SK-N-SH (cell line): ENCODE measurements around the gene CHST10. TPM values are rescaled to one million over a fixed set of nuclear protein-coding genes. Genes with fewer than 3 reads are reported as not detected.

ENCODE experiments used
- CTCF ChIA-PET: fragments of 300-600, 350-600 bp; formaldehyde crosslinking; extraction: SDS; loops from one replicate; lab custom pipeline; 2021; lab: Yijun Ruan, JAX
- POLR2A ChIA-PET: fragments of 350-600 bp; sonication (Branson Sonifier 250); formaldehyde crosslinking; extraction: SDS; loops from one replicate; lab custom pipeline; 2020; ENCODE audit warnings: antibody characterized with exemption, inconsistent platforms; lab: Yijun Ruan, JAX
- DNase-seq: peaks from one replicate; pipeline ENCODE4 v3.0.0; 2012
- H2AFZ ChIP-seq: fragments of 200-600 bp; sonication (generic); 2 replicates; pipeline ENCODE4 v1.8.1; 2016; ENCODE audit warnings: antibody characterized with exemption, mild to moderate bottlenecking, low read depth
- H3F3A ChIP-seq: fragments of 200-600 bp; sonication (generic); replicated peaks from 2 replicates; pipeline ENCODE3; 2016; ENCODE audit warnings: antibody characterized with exemption, mild to moderate bottlenecking; ENCODE audit not compliant: insufficient read depth
- H3K27ac ChIP-seq, 2 experiments: fragments of 200-500 bp in 1 of 2; fragments of 200-600 bp in 1 of 2; sonication (Bioruptor generic) in 1 of 2; sonication (generic), shearing (Covaris generic) in 1 of 2; 2 replicates each; pipeline versions ENCODE4 v1.5.1 to v1.6.1; 2014 to 2016; ENCODE audit warnings: low read depth in 2 of 2, inconsistent platforms in 1 of 2, low read length in 1 of 2, mild to moderate bottlenecking in 1 of 2, mixed read lengths in 1 of 2
- H3K27me3 ChIP-seq: fragments of 200-600 bp; sonication (generic), shearing (Covaris generic); 2 replicates; pipeline ENCODE4 v1.6.1; 2016; ENCODE audit warnings: mixed run types; ENCODE audit not compliant: insufficient read depth
- H3K36me3 ChIP-seq, 2 experiments: fragments of 200-500 bp in 1 of 2; fragments of 200-600 bp in 1 of 2; sonication (Bioruptor generic) in 1 of 2; sonication (generic) in 1 of 2; replicated peaks in 1 of 2; 2 replicates each; pipeline versions ENCODE3 to v1.5.1; 2014 to 2016; ENCODE audit warnings: low read length in 1 of 2, mild to moderate bottlenecking in 1 of 2; ENCODE audit not compliant: insufficient read depth in 2 of 2, control insufficient read depth in 1 of 2
- H3K4me1 ChIP-seq, 2 experiments: fragments of 200-500 bp in 1 of 2; fragments of 200-600 bp in 1 of 2; sonication (Bioruptor generic) in 1 of 2; sonication (generic), shearing (Covaris generic) in 1 of 2; 2 replicates each; pipeline versions ENCODE4 v1.5.1 to v1.6.1; 2014 to 2016; ENCODE audit warnings: low read depth in 1 of 2, low read length in 1 of 2, mixed run types in 1 of 2; ENCODE audit not compliant: insufficient read depth in 2 of 2, control insufficient read depth in 1 of 2
- H3K4me2 ChIP-seq: fragments of 200-600 bp; sonication (generic), shearing (Covaris generic); 2 replicates; pipeline ENCODE4 v1.6.1; 2017; ENCODE audit warnings: mixed run types
- H3K4me3 ChIP-seq, 2 experiments: fragments of 200-500 bp in 1 of 2; fragments of 200-600 bp in 1 of 2; sonication (Bioruptor generic) in 1 of 2; sonication (generic), shearing (Covaris generic) in 1 of 2; 2 replicates each; pipeline versions ENCODE4 v1.5.1 to v1.8.1; 2014 to 2016; ENCODE audit warnings: low read depth in 2 of 2, inconsistent platforms in 1 of 2, low read length in 1 of 2, mild to moderate bottlenecking in 1 of 2, mixed read lengths in 1 of 2, moderate library complexity in 1 of 2
- H3K79me2 ChIP-seq: fragments of 200-600 bp; sonication (generic); 2 replicates; pipeline ENCODE4 v1.8.1; 2017; ENCODE audit warnings: mild to moderate bottlenecking; ENCODE audit not compliant: insufficient read depth
- H3K9ac ChIP-seq: fragments of 200-600 bp; sonication (generic); 2 replicates; pipeline ENCODE4 v1.6.1; 2017; ENCODE audit warnings: mixed run types
- H3K9me2 ChIP-seq: fragments of 200-600 bp; sonication (generic); 2 replicates; pipeline ENCODE4 v1.6.1; 2017; ENCODE audit warnings: mixed run types
- H3K9me3 ChIP-seq: fragments of 200-600 bp; sonication (generic); 2 replicates; pipeline ENCODE4 v1.6.1; 2017; ENCODE audit warnings: mixed run types, mild to moderate bottlenecking, moderate library complexity
- H4K20me1 ChIP-seq: fragments of 200-600 bp; sonication (generic); 2 replicates; pipeline ENCODE4 v1.6.1; 2017; ENCODE audit warnings: mild to moderate bottlenecking, mixed run types; ENCODE audit not compliant: insufficient read depth
- CHD2 ChIP-seq: fragments of 150-350 bp; IDR thresholded peaks from 2 replicates; pipeline ENCODE4 v1.6.1; 2018; ENCODE audit warnings: low read length; ENCODE audit not compliant: partially characterized antibody
- EP300 ChIP-seq, 2 experiments: IDR thresholded peaks; 2 replicates each; pipeline versions ENCODE4 v1.4.0 to v1.6.1; 2012; ENCODE audit warnings: borderline replicate concordance in 1 of 2, low read depth in 1 of 2, low read length in 1 of 2
- EZH2phosphoT487 ChIP-seq: fragments of 200-600 bp; sonication (generic); IDR thresholded peaks from 2 replicates; pipeline ENCODE4 v1.6.1; 2017; ENCODE audit warnings: low read depth, mixed run types, mild to moderate bottlenecking, antibody characterized with exemption, moderate library complexity, borderline replicate concordance
- FOSL2 ChIP-seq: IDR thresholded peaks from 2 replicates; pipeline ENCODE4 v1.4.0; 2012; ENCODE audit warnings: low read depth, mild to moderate bottlenecking, moderate library complexity, borderline replicate concordance
- FOXJ3 ChIP-seq: sonication (generic); formaldehyde crosslinking; IDR thresholded peaks from 2 replicates; pipeline ENCODE4 v1.5.1; 2020; ENCODE audit warnings: mild to moderate bottlenecking, missing genetic modification reagents
- FOXM1 ChIP-seq: IDR thresholded peaks from 2 replicates; pipeline ENCODE4 v1.4.0; 2012; ENCODE audit warnings: low read depth, mild to moderate bottlenecking
- GABPA ChIP-seq: IDR thresholded peaks from 2 replicates; pipeline ENCODE4 v1.4.0; 2012; ENCODE audit warnings: low read depth, mild to moderate bottlenecking
- GATA2 ChIP-seq: sonication (generic); formaldehyde crosslinking; IDR thresholded peaks from 2 replicates; pipeline ENCODE4 v1.5.0; 2020; ENCODE audit warnings: mild to moderate bottlenecking, missing genetic modification reagents
- IRF3 ChIP-seq: fragments of 150-350 bp; IDR thresholded peaks from 2 replicates; pipeline ENCODE4 v1.6.1; 2016; ENCODE audit warnings: mild to moderate bottlenecking, low read depth, low read length
- MAX ChIP-seq: IDR thresholded peaks from 2 replicates; pipeline ENCODE4 v1.4.0; 2012; ENCODE audit warnings: low read depth
- MEF2A ChIP-seq: IDR thresholded peaks from 2 replicates; pipeline ENCODE4 v1.4.0; 2012; ENCODE audit warnings: low read depth, borderline replicate concordance
- NFIC ChIP-seq: IDR thresholded peaks from 2 replicates; pipeline ENCODE4 v1.4.0; 2012; ENCODE audit warnings: borderline replicate concordance
- PBX3 ChIP-seq: IDR thresholded peaks from 2 replicates; pipeline ENCODE4; 2012
- POLR2AphosphoS5 ChIP-seq: IDR thresholded peaks from 2 replicates; pipeline ENCODE4 v1.6.1; 2012; ENCODE audit warnings: low read depth, low read length
- RCOR1 ChIP-seq: fragments of 150-350 bp; IDR thresholded peaks from 2 replicates; pipeline ENCODE4 v1.6.1; 2017; ENCODE audit warnings: antibody characterized with exemption, low read length
- REST ChIP-seq: IDR thresholded peaks from 2 replicates; pipeline ENCODE4 v1.6.1; 2012; ENCODE audit warnings: mild to moderate bottlenecking, low read depth, low read length, moderate library complexity
- RFX5 ChIP-seq: IDR thresholded peaks from 2 replicates; pipeline ENCODE4 v1.6.1; 2012; ENCODE audit warnings: mild to moderate bottlenecking, improper control_type of control experiment, low read length
- SIN3A ChIP-seq: IDR thresholded peaks from 2 replicates; pipeline ENCODE4 v1.6.1; 2012; ENCODE audit warnings: low read depth, mild to moderate bottlenecking, low read length, moderate library complexity, borderline replicate concordance
- SMC3 ChIP-seq: IDR thresholded peaks from 2 replicates; pipeline ENCODE4 v1.6.1; 2012; ENCODE audit warnings: low read depth, low read length, improper control_type of control experiment
- TCF12 ChIP-seq: IDR thresholded peaks from 2 replicates; pipeline ENCODE4 v1.4.0; 2012
- TEAD4 ChIP-seq: IDR thresholded peaks from 2 replicates; pipeline ENCODE4 v1.4.0; 2012; ENCODE audit warnings: mild to moderate bottlenecking, borderline replicate concordance; ENCODE audit not compliant: insufficient read depth
- YY1 ChIP-seq: IDR thresholded peaks from 2 replicates; pipeline ENCODE4 v1.4.0; 2012; ENCODE audit warnings: low read depth, mild to moderate bottlenecking
- WGBS: methylation state at CpG from one replicate; pipeline ENCODE4 v1.1.6; 2017; ENCODE audit warnings: low lambda C conversion rate; 5-methylcytosine and 5-hydroxymethylcytosine counted together
- polyA plus RNA-seq, 3 experiments: library from polyadenylated mRNA; depleted of rRNA; stranded (reverse); fragments of >200 nt; gene quantifications; 2 replicates each; pipeline ENCODE4 v1.2.3, GENCODE V29; 2012

CHST10 gene
- polyA plus RNA-seq, 1 of the 3 experiments (the other 2 are of a cell fraction): 17.6 TPM

GRCh38 chr2:100408941-100409340, 8.5 kb downstream of the CHST10 start:
- no peak overlapping the region for H3K4me3 ChIP-seq
- TF ChIP-seq FOSL2 (no peak), FOXM1 (no peak), SIN3A (no peak), CHD2 (no peak), POLR2AphosphoS5 (no peak), TEAD4 (no peak), PBX3 (no peak), RFX5 (no peak), FOXJ3 (no peak), YY1 (no peak)
- no peak overlapping the region for H3K9ac ChIP-seq
- H4K20me1 ChIP-seq: no peaks in the 10 kb centered on the region
- POLR2A ChIA-PET: no interaction called here
- peaks cover 0 to 36% of the 10 kb centered on the region in 2 experiments for H3K36me3 ChIP-seq
- no peak overlapping the region for H3K27ac ChIP-seq
- no peak overlapping the region for H3K4me2 ChIP-seq
- CTCF ChIA-PET: interaction anchor here (1.4 to 2.5 kb wide), 2 partner anchors 14 to 146 kb away, joined by 7 read pairs; no protein-coding TSS in a partner anchor
- no peaks in the 10 kb centered on the region; a peak in 1 of 4 replicates for H3K4me1 ChIP-seq
- H3K27me3 ChIP-seq: no peaks in the 10 kb centered on the region
- H3K79me2 ChIP-seq: no peaks in the 10 kb centered on the region; the same call in 1 of the 2 replicates
- H2AFZ ChIP-seq: no peak overlapping the region
- 98% methylated on average over 8 of the region's 8 CpGs for WGBS
- no peak for DNase-seq
- H3K9me3 ChIP-seq: no peaks in the 10 kb centered on the region
- no peaks in the 10 kb centered on the region for H3F3A ChIP-seq
- H3K9me2 ChIP-seq: no peaks in the 10 kb centered on the region

- no peak overlapping the region for H3K9ac ChIP-seq
- no peaks in the 10 kb centered on the region for H3K27me3 ChIP-seq
- no peaks in the 10 kb centered on the region for H3F3A ChIP-seq
- ChIA-PET CTCF (interaction anchor here (2.5 kb wide), 1 partner anchor 15 kb away, joined by 7 read pairs; no protein-coding TSS in a partner anchor), POLR2A (no interaction called here)
- H4K20me1 ChIP-seq: no peaks in the 10 kb centered on the region
- H3K4me2 ChIP-seq: no peak overlapping the region
- H3K36me3 ChIP-seq: peaks cover 0 to 32% of the 10 kb centered on the region in 2 experiments
- H3K27ac ChIP-seq: no peak overlapping the region
- H3K9me2 ChIP-seq: no peaks in the 10 kb centered on the region
- H3K79me2 ChIP-seq: no peaks in the 10 kb centered on the region; the same call in 1 of the 2 replicates
- H3K4me1 ChIP-seq: no peaks in the 10 kb centered on the region; a peak in 1 of 4 replicates
- H2AFZ ChIP-seq: no peak overlapping the region
- no peaks in the 10 kb centered on the region for H3K9me3 ChIP-seq
- whole genome bisulfite sequencing: 94% methylated on average over 2 of the region's 2 CpGs
- TF ChIP-seq NFIC (no peak), POLR2AphosphoS5 (no peak), EP300 (IDR thresholded peaks at IDR 0.05; ENCODE audit: borderline replicate concordance in 1 of 2, low read depth in 1 of 2, low read length in 1 of 2) (no peak), FOXJ3 (no peak), GATA2 (CRISPR knock-in tag) (no peak), IRF3 (no peak), TEAD4 (no peak), SMC3 (no peak), RCOR1 (no peak), YY1 (no peak), TCF12 (no peak), GABPA (no peak), EZH2phosphoT487 (no peak), RFX5 (no peak), REST (no peak), MEF2A (no peak), MAX (no peak), CHD2 (no peak)
- DNase-seq: no peak
- H3K4me3 ChIP-seq: no peak overlapping the region
These were observed 9.4 kb downstream of the CHST10 start for GRCh38 chr2:100408104-100408503.
